SU-DHL-6 (cell line): ENCODE data around the gene ADAMTS15.

ENCODE experiments used
- H2AFZ ChIP-seq: fragments of 200-600 bp; sonication (generic); 2 replicates; pipeline ENCODE4 v1.6.1; 2014; ENCODE audit warnings: low read depth, mild to moderate bottlenecking, moderate library complexity, mixed read lengths, antibody characterized with exemption, low read length; ENCODE audit not compliant: severe bottlenecking
- H3F3A ChIP-seq: fragments of 200-600 bp; shearing (Covaris generic); 2 replicates; pipeline ENCODE4 v1.6.0; 2016; ENCODE audit warnings: antibody characterized with exemption, mild to moderate bottlenecking; ENCODE audit not compliant: insufficient read depth
- H3K27ac ChIP-seq: fragments of 200-600 bp; sonication (generic); 2 replicates; pipeline ENCODE4 v1.5.1; 2016; ENCODE audit warnings: low read depth, mild to moderate bottlenecking, low read length, moderate library complexity, mixed read lengths
- H3K27me3 ChIP-seq: fragments of 200-600 bp; sonication (generic), shearing (Covaris generic); 2 replicates; pipeline ENCODE4 v1.6.0; 2014; ENCODE audit warnings: mild to moderate bottlenecking, low read length
- H3K36me3 ChIP-seq: fragments of 200-600 bp; sonication (generic); 2 replicates; pipeline ENCODE4 v1.6.1; 2014; ENCODE audit warnings: mild to moderate bottlenecking, low read length, mixed read lengths
- H3K4me2 ChIP-seq: fragments of 300-600, 200-600 bp; shearing (Covaris generic), sonication (generic); 2 replicates; pipeline ENCODE4 v1.6.0; 2014; ENCODE audit warnings: low read length, low read depth, mild to moderate bottlenecking; ENCODE audit not compliant: poor library complexity, severe bottlenecking
- H3K4me3 ChIP-seq: fragments of 200-600 bp; sonication (generic); 2 replicates; pipeline ENCODE4 v1.5.1; 2014; ENCODE audit warnings: antibody characterized with exemption, low read length, mild to moderate bottlenecking, mixed read lengths; ENCODE audit not compliant: insufficient read depth, poor library complexity, severe bottlenecking
- H3K79me2 ChIP-seq: fragments of 200-600 bp; sonication (generic); 2 replicates; pipeline ENCODE4 v1.6.1; 2014; ENCODE audit warnings: mild to moderate bottlenecking, low read length, moderate library complexity; ENCODE audit not compliant: insufficient read depth
- H3K9ac ChIP-seq: fragments of 200-600 bp; sonication (generic); 2 replicates; pipeline ENCODE4 v1.7.0; 2014; ENCODE audit warnings: mild to moderate bottlenecking, low read length
- H3K9me2 ChIP-seq: fragments of 200-600 bp; sonication (generic); replicated peaks from 2 replicates; pipeline ENCODE4 v1.6.1; 2014; ENCODE audit warnings: low read length; ENCODE audit not compliant: insufficient read depth
- H3K9me3 ChIP-seq: fragments of 200-600 bp; sonication (generic); 2 replicates; pipeline ENCODE4 v1.6.1; 2014; ENCODE audit warnings: low read length, mixed read lengths; ENCODE audit not compliant: insufficient read depth
- H4K20me1 ChIP-seq: fragments of 200-600 bp; sonication (generic); 2 replicates; pipeline ENCODE4 v1.6.1; 2014; ENCODE audit warnings: low read depth, mild to moderate bottlenecking, antibody characterized with exemption, low read length, moderate library complexity, mixed read lengths
- CTCF ChIP-seq: fragments of 200-600 bp; sonication (generic); IDR thresholded peaks from one replicate; pipeline ENCODE4 v1.5.1; 2017; ENCODE audit warnings: antibody characterized with exemption, mild to moderate bottlenecking, low read length, moderate library complexity; ENCODE audit not compliant: insufficient read depth, poor library complexity, severe bottlenecking
- EZH2phosphoT487 ChIP-seq: fragments of 200-600 bp; sonication (generic), shearing (Covaris generic); conservative IDR thresholded peaks from 2 replicates; pipeline ENCODE4 v1.6.1; 2018; ENCODE audit warnings: mild to moderate bottlenecking, antibody characterized with exemption, low read length, moderate library complexity, mixed read lengths

Gene ADAMTS15

GRCh38 chr11:130404727-130405126, 43.7 kb upstream of the ADAMTS15 start:
- H3K4me2 ChIP-seq = no peak overlapping the region
- no peaks in the 10 kb centered on the region for H3K79me2 ChIP-seq
- no peaks in the 10 kb centered on the region for H4K20me1 ChIP-seq
- no peak overlapping the region for H3K27ac ChIP-seq
- H3K4me3 ChIP-seq = no peak overlapping the region
- no peaks in the 10 kb centered on the region for H3F3A ChIP-seq
- no peak for TF ChIP-seq EZH2phosphoT487
- H3K9ac ChIP-seq = no peak overlapping the region
- no peaks in the 10 kb centered on the region for H3K9me3 ChIP-seq
- H3K27me3 ChIP-seq = no peaks in the 10 kb centered on the region
- no peaks in the 10 kb centered on the region for H3K36me3 ChIP-seq
- no peak overlapping the region for H2AFZ ChIP-seq
- H3K9me2 ChIP-seq = no peaks in the 10 kb centered on the region

GRCh38 chr11:130405428-130405827, 43.0 kb upstream of the ADAMTS15 start:
- H3K27me3 ChIP-seq = no peaks in the 10 kb centered on the region
- H3K27ac ChIP-seq = no peak overlapping the region
- no peaks in the 10 kb centered on the region for H3K79me2 ChIP-seq
- H2AFZ ChIP-seq = no peak overlapping the region
- H3K36me3 ChIP-seq = no peaks in the 10 kb centered on the region
- no peaks in the 10 kb centered on the region for H4K20me1 ChIP-seq
- TF ChIP-seq EZH2phosphoT487 = no peak
- TF ChIP-seq CTCF = no peak
- H3K4me2 ChIP-seq = no peak overlapping the region
- H3K4me3 ChIP-seq = no peak overlapping the region
- no peaks in the 10 kb centered on the region for H3K9me3 ChIP-seq
- no peaks in the 10 kb centered on the region for H3K9me2 ChIP-seq
- no peaks in the 10 kb centered on the region for H3F3A ChIP-seq
- no peak overlapping the region for H3K9ac ChIP-seq

GRCh38 chr11:130407978-130408377, 40.5 kb upstream of the ADAMTS15 start:
- H3K9me2 ChIP-seq = no peaks in the 10 kb centered on the region
- no peak overlapping the region for H3K9ac ChIP-seq
- no peak overlapping the region for H2AFZ ChIP-seq
- no peaks in the 10 kb centered on the region for H3K27me3 ChIP-seq
- no peaks in the 10 kb centered on the region for H4K20me1 ChIP-seq
- no peak overlapping the region for H3K4me3 ChIP-seq
- no peak overlapping the region for H3K27ac ChIP-seq
- H3K36me3 ChIP-seq = no peaks in the 10 kb centered on the region
- TF ChIP-seq EZH2phosphoT487 (no peak), CTCF (no peak)
- H3K79me2 ChIP-seq = no peaks in the 10 kb centered on the region
- no peaks in the 10 kb centered on the region for H3F3A ChIP-seq
- H3K9me3 ChIP-seq = no peaks in the 10 kb centered on the region
- no peak overlapping the region for H3K4me2 ChIP-seq

- H3K9ac ChIP-seq = no peak overlapping the region
These were observed 40.0 kb upstream of the ADAMTS15 start for GRCh38 chr11:130408401-130408890.

More at GRCh38 chr11:130408401-130408890, 40.0 kb upstream of the ADAMTS15 start:
- H3K4me2 ChIP-seq = no peak overlapping the region
- H3K79me2 ChIP-seq = no peaks in the 10 kb centered on the region
- no peaks in the 10 kb centered on the region for H4K20me1 ChIP-seq
- H2AFZ ChIP-seq = no peak overlapping the region
- no peaks in the 10 kb centered on the region for H3F3A ChIP-seq
- no peaks in the 10 kb centered on the region for H3K27me3 ChIP-seq
- H3K9me2 ChIP-seq = no peaks in the 10 kb centered on the region
- H3K9me3 ChIP-seq = no peaks in the 10 kb centered on the region
- TF ChIP-seq EZH2phosphoT487 (no peak), CTCF (no peak)
- H3K4me3 ChIP-seq = no peak overlapping the region
- no peak overlapping the region for H3K27ac ChIP-seq
- no peaks in the 10 kb centered on the region for H3K36me3 ChIP-seq
